GM19043 (cell line): Measurements from ENCODE around the gene KRTAP4-16.
"Not testable (repeated sequence)": the region's sequence is repeated elsewhere in the genome, so short reads cannot be mapped to it uniquely, and the experiment has no call there.

Experiments used
- ATAC-seq: cut with Tn5 transposase; IDR thresholded peaks from one replicate; pipeline ENCODE4 v1.9.1; 2021; ENCODE audit warnings: low read depth; ENCODE audit not compliant: unreplicated experiment

Gene KRTAP4-16

GRCh38 chr17:41119696-41120690 is 18.0 kb upstream of the KRTAP4-16 start:
- not testable (repeated sequence) for ATAC-seq

GRCh38 chr17:41118721-41119120 is 16.7 kb upstream of the KRTAP4-16 start:
- no peak for ATAC-seq

- ATAC-seq, result not testable (repeated sequence)
Measured at GRCh38 chr17:41117846-41118386, 15.9 kb upstream of the KRTAP4-16 start, which contains the start of gene KRTAP4-11. Gene KRTAP4-11, minus strand, starts transcription at chr17:41118373. Its CDS starts 58 bp downstream, at chr17:41118315.

GRCh38 chr17:41116297-41116696 is 14.3 kb upstream of the KRTAP4-16 start:
- no peak for ATAC-seq

GRCh38 chr17:41111151-41111885 is 9.3 kb upstream of the KRTAP4-16 start:
- ATAC-seq, result no peak

- not testable (repeated sequence) for ATAC-seq
Measured at GRCh38 chr17:41108728-41109386, 6.8 kb upstream of the KRTAP4-16 start.

GRCh38 chr17:41107941-41108450 is 6.0 kb upstream of the KRTAP4-16 start:
- no peak for ATAC-seq

- ATAC-seq, result not testable (repeated sequence)
Measured at GRCh38 chr17:41105347-41105746, 3.3 kb upstream of the KRTAP4-16 start, which contains the start of gene KRTAP4-9. Gene KRTAP4-9, plus strand, starts transcription at chr17:41105389. Its CDS starts 0 bp downstream, at chr17:41105389.

- not testable (repeated sequence) for ATAC-seq
Measured at GRCh38 chr17:41104386-41105038, 2.5 kb upstream of the KRTAP4-16 start.

GRCh38 chr17:41103896-41104295 is 1.9 kb upstream of the KRTAP4-16 start:
- ATAC-seq, result no peak

- not testable (repeated sequence) for ATAC-seq
Measured at GRCh38 chr17:41099682-41100480, 2.1 kb downstream of the KRTAP4-16 start.

GRCh38 chr17:41098481-41098880 is 3.5 kb downstream of the KRTAP4-16 start:
- ATAC-seq, result no peak

- ATAC-seq, result no peak
Measured at GRCh38 chr17:41098042-41098441, 4.0 kb downstream of the KRTAP4-16 start, which contains the start of gene KRTAP4-8. Gene KRTAP4-8, minus strand, starts transcription at chr17:41098142. Its CDS starts 58 bp downstream, at chr17:41098084.

GRCh38 chr17:41096055-41096454 is 6.0 kb downstream of the KRTAP4-16 start:
- no peak for ATAC-seq

GRCh38 chr17:41088760-41089352 is 13.2 kb downstream of the KRTAP4-16 start:
- not testable (repeated sequence) for ATAC-seq

- not testable (repeated sequence) for ATAC-seq
Measured at GRCh38 chr17:41084100-41084856, 17.7 kb downstream of the KRTAP4-16 start, which contains the start of gene KRTAP4-7. Gene KRTAP4-7, plus strand, starts transcription at chr17:41084150. Its CDS starts 57 bp downstream, at chr17:41084207.

GRCh38 chr17:41083427-41083826 is 18.6 kb downstream of the KRTAP4-16 start:
- ATAC-seq, result not testable (repeated sequence)
